KOPT-K1 (cell line): Measurements from ENCODE around the gene KRR1.
"Not testable (repeated sequence)": the region's sequence is repeated elsewhere in the genome, so short reads cannot be mapped to it uniquely, and the experiment has no call there.

Source experiments
- H3K27ac ChIP-seq: fragments of 200-600 bp; sonication (generic); 2 replicates; pipeline ENCODE4 v1.5.1; 2016; ENCODE audit warnings: antibody characterized with exemption, mild to moderate bottlenecking, low read depth, low read length; ENCODE audit not compliant: poor library complexity, severe bottlenecking
- H3K36me3 ChIP-seq: fragments of 200-600 bp; sonication (generic); 2 replicates; pipeline ENCODE4 v1.5.1; 2017; ENCODE audit warnings: antibody characterized with exemption, mild to moderate bottlenecking, low read length, moderate library complexity; ENCODE audit not compliant: insufficient read depth
- H3K9me3 ChIP-seq: fragments of 200-600 bp; sonication (generic); 2 replicates; pipeline ENCODE4 v1.5.1; 2017; ENCODE audit warnings: antibody characterized with exemption, low read length, mild to moderate bottlenecking; ENCODE audit not compliant: insufficient read depth, poor library complexity, severe bottlenecking

Gene KRR1

GRCh38 chr12:75533239-75533638 is 21.8 kb upstream of the KRR1 start:
- Histone ChIP-seq H3K36me3 (no peaks in the 10 kb centered on the region), H3K9me3 (no peaks in the 10 kb centered on the region), H3K27ac (no peak overlapping the region)

DNA sequence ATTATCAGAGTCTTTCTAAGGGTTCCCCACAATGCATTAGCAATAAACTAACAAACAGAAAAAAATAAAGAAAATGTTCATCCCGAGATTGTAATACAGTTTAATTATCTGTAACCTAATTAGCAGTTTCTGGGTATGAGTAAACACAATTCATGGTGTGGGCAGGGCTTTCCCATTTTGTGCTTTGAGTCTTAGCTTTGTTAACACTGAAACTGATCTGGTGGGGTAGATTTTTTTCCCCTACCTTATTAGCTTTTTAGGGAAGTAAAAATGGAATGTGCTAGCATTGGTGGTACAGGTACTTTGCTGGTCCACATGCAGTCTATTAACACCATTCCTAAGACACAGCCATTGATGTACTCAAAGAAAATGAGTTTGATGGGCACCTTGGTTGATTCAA is 18.4 kb upstream of the KRR1 start:
- Histone ChIP-seq H3K36me3 (no peaks in the 10 kb centered on the region), H3K9me3 (no peaks in the 10 kb centered on the region), H3K27ac (no peak overlapping the region)

- Histone ChIP-seq H3K27ac (no peak overlapping the region), H3K9me3 (no peaks in the 10 kb centered on the region), H3K36me3 (no peaks in the 10 kb centered on the region)
These were observed 17.9 kb upstream of the KRR1 start for GRCh38 chr12:75529316-75529715.

- no peak overlapping the region for H3K27ac ChIP-seq
- no peaks in the 10 kb centered on the region for H3K36me3 ChIP-seq
- H3K9me3 ChIP-seq: no peaks in the 10 kb centered on the region
These were observed 17.3 kb upstream of the KRR1 start for GRCh38 chr12:75528692-75529091.

DNA sequence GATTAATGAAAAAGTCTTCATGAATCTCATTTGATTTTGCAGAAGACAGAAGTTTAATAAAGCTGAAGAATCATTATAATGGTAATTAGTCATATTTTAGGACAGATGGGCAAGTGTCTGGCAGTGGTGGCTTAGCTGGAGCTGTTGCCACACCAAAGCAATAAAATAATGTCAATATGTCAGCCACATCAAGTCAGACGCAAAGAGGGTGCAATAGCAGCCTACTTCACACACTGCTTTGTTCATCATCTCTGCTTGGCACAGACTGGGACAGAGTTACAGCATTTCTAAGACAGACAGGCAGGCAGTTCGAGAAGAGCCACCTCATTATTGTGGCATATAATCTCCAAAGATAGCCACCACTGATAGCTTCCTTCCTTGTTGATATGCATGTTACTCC is 16.9 kb upstream of the KRR1 start:
- Histone ChIP-seq H3K36me3 (no peaks in the 10 kb centered on the region), H3K27ac (no peak overlapping the region), H3K9me3 (no peaks in the 10 kb centered on the region)

DNA sequence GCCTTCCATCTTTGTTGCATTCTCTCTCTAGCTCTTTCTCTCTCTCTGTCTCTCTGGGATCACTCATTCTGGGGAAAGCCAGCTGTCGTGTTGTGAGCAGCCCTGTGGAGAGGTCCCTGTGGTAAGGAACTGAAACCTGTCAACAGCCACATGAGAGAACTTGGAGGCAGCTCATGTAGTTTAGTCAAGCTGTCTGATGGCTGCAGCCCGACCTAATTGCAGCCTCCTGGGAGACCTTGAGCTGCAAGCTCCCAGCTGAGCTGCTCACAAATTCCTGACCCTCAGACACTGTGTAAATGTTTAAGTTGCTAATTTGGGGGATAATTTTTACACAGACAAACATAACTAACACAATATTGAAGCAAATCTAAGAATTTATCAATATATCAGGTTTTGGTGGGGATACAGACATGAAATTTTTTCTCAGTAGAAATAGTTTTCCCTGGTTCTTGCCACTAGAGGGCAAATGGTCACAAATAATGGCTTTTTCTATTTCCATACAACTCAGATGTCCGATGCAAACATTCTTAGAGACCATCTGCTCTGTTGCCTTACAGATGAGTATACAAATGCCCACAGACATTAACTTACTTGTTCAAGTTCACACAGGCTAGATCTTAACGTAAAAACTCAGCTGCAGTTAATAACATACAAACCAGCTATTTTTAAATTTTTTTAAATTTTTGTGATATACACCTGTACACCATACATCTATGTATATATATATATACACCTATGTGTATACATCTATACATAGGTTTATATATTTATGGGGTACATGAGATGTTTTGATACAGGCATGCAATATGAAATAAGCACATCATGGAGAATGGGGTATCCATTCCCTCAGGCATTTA is 15.5 kb upstream of the KRR1 start:
- Histone ChIP-seq H3K9me3 (no peaks in the 10 kb centered on the region), H3K27ac (no peak overlapping the region), H3K36me3 (no peaks in the 10 kb centered on the region)

GRCh38 chr12:75525263-75525662 is 13.9 kb upstream of the KRR1 start:
- H3K27ac ChIP-seq: no peak overlapping the region
- H3K36me3 ChIP-seq: no peaks in the 10 kb centered on the region
- H3K9me3 ChIP-seq: no peaks in the 10 kb centered on the region

DNA sequence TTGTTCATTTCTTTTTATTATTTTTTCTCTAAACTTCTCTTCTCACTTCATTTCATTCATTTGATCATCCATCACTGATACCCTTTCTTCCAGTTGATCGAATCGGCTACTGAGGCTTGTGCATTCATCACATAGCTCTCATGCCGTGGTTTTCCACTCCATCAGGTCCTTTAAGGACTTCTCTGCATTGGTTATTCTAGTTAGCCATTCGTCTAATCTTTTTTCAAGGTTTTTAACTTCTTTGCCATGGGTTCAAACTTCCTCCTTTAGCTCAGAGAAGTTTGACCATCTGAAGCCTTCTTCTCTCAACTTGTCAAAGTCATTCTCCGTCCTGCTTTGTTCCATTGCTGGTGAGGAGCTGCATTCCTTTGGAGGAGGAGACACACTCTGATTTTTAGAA is 10.7 kb upstream of the KRR1 start:
- not testable (repeated sequence) for H3K27ac ChIP-seq, H3K9me3 ChIP-seq, H3K36me3 ChIP-seq

- not testable (repeated sequence) for H3K9me3 ChIP-seq, H3K36me3 ChIP-seq, H3K27ac ChIP-seq
These were observed 9.8 kb upstream of the KRR1 start for GRCh38 chr12:75521224-75521623.

DNA sequence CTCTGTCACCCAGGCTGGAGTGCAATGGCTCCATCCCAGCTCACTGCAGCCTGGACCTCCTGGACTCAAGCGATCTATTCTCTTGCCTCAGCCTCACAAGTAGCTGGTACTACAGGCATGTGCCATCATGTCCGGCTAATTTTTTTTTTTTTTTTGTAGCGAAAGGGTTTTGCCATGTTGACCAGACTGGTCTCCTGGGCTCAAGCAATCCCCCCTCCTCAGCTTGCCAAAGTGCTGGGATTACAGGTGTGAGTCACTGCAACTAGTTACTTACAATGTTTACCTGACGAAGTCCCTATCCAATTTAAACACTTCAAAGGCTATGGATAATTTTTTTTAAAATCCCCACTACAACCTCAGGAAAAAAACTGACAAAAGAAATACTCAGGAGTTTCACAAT is 1.8 kb downstream of the KRR1 start:
- Histone ChIP-seq H3K36me3 (peaks cover 45% of the 10 kb centered on the region), H3K27ac (no peak overlapping the region), H3K9me3 (no peaks in the 10 kb centered on the region)

DNA sequence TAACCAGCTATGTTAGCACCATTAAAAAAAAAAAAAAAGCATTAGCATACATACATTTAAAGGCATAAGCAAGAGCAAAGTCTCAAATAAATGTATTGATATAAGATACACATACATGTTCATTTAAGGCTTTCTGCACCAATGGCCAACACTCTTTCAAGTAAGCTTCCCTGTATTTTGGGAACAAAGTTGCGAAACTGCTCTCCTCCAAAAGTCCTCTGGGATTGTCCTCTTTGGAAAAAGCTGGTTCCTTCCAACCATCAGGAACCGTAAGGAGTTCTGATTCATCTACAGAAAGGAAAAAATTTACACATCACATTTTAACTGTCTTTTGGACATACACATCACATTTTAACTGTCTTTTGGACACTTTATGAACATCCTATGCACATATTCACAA is 3.2 kb downstream of the KRR1 start:
- H3K27ac ChIP-seq: no peak overlapping the region
- H3K36me3 ChIP-seq: peaks cover 59% of the 10 kb centered on the region
- no peaks in the 10 kb centered on the region for H3K9me3 ChIP-seq

DNA sequence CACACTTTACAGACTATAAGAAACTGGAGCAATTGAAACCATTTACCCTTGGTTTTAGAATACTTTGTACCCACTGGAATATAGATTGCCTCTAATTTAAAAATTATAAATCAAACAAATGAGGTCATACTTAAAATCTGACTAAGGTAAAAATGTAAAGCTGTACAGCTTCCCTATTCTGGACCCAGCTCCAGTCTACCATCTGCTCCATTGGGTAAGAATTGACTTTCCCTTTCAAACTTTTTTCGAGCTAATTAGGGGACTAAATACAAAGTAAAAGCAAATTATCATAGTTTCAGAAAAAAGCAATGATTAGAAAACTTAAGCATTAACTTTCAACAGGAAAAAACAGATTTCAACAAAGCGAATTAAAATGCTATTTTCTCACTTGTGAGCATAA is 4.3 kb downstream of the KRR1 start:
- Histone ChIP-seq H3K9me3 (no peaks in the 10 kb centered on the region), H3K27ac (no peak overlapping the region), H3K36me3 (peaks cover 70% of the 10 kb centered on the region)

DNA sequence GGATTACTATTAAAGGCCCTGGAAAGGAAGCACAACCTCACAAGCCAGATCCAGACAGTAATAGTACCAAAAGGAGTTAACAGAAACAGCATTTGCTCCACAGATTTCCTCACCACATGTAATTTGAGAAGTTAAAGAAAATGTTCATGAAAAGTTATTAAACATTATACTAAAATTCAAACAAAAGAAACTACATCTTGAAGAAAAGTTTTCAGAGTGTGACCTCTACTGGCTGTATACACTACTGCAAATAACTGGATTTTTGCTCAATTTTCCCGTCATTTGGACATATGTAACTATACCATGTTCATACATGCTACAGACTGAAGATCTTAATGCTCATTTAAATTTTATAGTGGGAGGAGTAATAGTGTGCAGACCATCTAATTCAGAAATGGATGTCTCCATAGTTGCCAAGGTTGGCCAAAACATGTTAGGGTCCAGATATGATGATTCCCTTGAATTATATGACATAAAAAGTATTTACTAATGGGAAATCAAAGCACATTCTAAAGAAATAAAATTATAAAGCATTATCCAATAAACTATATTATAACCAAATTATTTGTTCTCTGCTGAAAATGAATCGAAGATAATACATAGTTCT is 5.6 kb downstream of the KRR1 start:
- no peak overlapping the region for H3K27ac ChIP-seq
- no peaks in the 10 kb centered on the region for H3K9me3 ChIP-seq
- peaks cover 83% of the 10 kb centered on the region for H3K36me3 ChIP-seq

DNA sequence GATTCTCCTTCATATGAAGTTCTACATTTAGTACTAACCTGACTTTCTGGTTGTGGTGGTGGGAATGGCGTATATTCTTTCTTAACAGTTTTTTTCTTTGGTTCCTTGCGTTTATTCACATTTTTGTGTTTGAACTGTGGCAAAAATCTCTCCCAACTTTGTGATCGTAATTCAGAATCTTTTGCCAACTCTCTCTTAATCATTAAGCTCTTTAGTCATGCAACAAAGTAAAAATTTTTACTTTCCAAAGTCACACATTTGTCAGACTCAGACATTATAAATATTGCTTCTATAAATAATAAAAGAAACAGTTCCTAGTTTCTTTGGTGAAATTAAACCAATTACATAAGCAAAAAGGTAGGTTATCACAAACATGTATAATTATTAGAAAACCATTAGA is 7.5 kb downstream of the KRR1 start:
- Histone ChIP-seq H3K27ac (no peak overlapping the region), H3K36me3 (peaks cover 98% of the 10 kb centered on the region), H3K9me3 (no peaks in the 10 kb centered on the region)

DNA sequence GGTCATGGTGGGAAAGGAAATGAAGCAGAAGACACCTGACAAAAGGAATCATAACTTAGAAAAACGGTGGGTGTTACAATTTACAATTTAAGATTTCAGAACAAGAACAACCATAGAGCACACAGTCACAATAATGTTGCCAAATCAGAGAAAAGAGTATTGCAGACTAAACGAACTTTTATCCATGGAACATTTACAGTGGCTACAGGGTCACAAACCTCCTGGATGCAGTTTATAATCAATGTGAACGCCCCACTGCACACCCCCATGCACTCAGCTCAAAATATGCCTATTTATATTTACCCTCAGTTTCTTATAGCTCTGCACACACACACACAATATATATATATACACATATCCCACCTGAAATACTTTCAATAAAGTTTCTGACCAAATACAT is 8.0 kb downstream of the KRR1 start:
- peaks cover 100% of the 10 kb centered on the region for H3K36me3 ChIP-seq
- H3K27ac ChIP-seq: no peak overlapping the region
- H3K9me3 ChIP-seq: no peaks in the 10 kb centered on the region

GRCh38 chr12:75491169-75491568 is 20.2 kb downstream of the KRR1 start:
- Histone ChIP-seq H3K27ac (no peak overlapping the region), H3K36me3 (peaks cover 51% of the 10 kb centered on the region)

More at GRCh38 chr12:75491169-75491568, 20.2 kb downstream of the KRR1 start:
- H3K9me3 ChIP-seq: no peaks in the 10 kb centered on the region
